SH-SY5Y (cell line): ENCODE measurements around the gene SMIM23.

Experiments used
- GATA2 ChIP-seq: IDR thresholded peaks from 2 replicates; pipeline ENCODE4 v1.6.1; 2011; ENCODE audit warnings: mild to moderate bottlenecking, low read depth, low read length
- GATA3 ChIP-seq: IDR thresholded peaks from 2 replicates; pipeline ENCODE4 v1.6.1; 2011; ENCODE audit warnings: low read depth, mild to moderate bottlenecking, low read length, moderate library complexity

DNA sequence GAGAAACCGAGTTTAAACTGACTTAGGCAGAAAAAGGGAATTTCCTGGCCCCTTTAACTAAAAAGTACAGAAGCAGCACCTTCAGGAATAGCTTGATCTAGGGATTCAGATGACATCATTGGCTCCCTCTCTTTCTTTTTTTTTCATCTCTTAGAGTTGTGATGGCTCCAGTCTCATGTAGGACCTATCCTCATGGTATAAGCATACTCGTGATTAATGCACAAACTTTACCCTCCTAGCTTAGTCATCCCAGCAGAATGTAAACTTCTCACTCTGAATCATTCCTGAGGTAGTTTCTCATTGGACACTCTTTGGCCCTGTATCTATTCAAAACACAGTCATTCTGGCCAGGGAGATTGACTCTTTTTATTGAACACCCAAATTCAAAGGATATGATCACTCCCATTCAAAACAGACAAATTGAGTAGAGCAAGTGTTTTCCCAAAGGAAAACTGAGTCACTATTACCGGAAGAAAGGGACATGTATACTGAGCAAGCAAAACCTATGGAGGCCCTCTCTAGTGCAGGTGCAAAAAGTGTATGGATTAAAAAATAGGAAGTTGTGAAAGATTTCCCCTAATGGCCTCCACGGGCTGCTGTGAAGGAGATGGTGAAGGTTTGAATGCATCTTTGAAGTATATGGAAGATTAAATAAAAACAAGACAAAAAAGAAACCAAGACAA is 27.6 kb upstream of the SMIM23 start:
- TF ChIP-seq GATA2 (no peak), GATA3 (no peak)
